UCSD-AML1 (cell line): Measurements from ENCODE around the gene C8G.

ENCODE experiments used
- DNase-seq: peaks from one replicate; lab custom pipeline; 2025; ENCODE audit not compliant: unreplicated experiment; lab: John Stamatoyannopoulos, UW

The C8G gene

GRCh38 chr9:136964833-136965422, 19.9 kb downstream of the C8G start:
- DNase-seq = no peak

DNA sequence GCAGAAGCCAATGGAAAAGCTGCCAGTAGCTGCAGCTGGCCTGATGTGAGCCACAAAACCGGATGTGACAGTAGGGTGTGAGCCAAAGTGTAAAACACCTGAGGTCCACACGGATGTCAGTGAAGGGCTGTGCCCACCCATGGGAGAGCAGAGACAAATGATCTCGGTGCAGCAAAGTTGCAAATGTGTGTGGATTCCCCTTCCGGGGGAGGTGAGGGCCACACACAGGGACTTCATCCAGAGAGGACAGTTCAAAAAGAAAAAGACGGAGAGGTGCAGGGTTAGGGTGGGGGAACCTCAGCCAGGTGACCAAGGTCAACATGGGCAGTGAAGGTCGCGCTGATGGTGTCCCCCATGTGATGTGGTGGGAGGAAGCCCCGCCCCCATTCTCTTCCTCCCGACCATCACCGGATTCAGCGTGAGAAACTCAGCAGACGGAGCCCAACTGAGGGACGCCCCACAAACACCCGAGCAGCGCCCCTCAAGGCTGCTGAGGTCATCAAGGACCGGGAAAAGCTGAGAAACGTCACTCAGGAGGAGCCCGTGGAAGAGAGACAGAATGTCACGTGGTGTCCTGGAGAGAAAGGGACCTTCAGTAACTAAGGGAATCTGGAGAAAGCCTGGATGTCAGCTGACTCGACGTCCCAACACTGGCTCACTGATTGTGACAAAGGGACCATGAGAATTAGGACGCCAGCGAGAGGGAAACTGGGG, 20.9 kb downstream of the C8G start:
- DNase-seq = no peak

DNA sequence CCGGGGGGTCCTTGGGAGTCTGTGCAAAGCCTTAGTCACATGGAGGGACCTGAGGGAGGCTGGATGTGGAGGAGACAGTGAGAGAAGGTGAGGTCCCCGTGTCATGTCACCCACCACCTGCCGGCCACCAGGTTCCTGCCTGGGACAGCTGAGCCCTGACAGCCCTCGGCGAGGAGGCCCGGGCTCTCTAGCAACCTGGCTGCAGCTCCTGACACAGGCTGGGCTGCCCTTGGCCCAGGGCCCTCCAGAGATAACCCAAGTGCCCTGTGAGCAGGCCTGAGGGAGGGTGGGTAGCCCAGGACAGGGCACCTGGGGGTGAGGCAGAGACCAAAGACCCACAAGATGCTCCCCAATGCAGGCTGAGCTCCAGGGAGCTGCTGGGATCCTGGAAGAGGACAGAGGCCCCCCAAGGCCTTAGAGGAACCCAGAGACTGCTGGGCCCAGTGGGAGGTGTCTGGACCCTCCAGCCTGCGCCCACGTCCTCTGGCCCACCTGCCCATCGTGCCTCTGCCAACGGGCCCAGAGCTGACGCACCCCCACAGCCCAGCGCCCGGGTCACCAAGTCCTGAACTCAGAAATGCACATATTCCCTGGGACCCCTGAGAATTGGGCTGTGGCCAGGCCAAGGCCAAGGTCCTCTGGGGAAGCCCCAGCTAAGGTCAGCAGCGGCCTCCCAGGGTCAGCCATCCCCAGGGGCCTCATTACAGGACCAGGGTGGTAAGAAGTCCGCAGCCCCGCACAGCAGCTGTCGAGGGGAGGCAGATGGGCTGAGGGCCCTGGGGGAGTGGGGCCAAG, 23.5 kb downstream of the C8G start:
- no peak for DNase-seq

GRCh38 chr9:136969150-136969549, 24.1 kb downstream of the C8G start:
- no peak for DNase-seq

DNA sequence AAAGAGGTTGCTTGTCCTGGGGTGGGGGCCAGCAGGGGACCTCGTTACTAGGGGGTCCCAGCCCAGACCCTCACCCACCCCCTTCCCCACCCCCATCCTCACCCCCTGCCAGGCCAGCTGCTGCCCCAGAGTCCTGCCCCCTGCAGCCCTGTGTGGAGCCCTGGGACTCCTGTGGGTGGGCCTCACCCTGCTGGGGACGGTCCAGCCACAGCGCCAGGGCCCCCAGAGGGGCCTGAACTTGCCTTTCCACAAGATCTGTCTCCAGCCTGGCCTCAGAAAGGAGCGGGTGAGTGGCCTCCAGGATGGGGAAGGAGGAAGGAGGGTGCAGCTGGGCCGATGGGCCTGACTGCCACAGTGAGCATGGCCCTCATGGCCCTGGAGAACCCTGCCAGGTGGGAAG, 24.7 kb downstream of the C8G start:
- DNase-seq = no peak

- DNase-seq = no peak
Observed at GRCh38 chr9:136970361-136970760, 25.3 kb downstream of the C8G start.

- DNase-seq = no peak
Observed at GRCh38 chr9:136971746-136972145, 26.7 kb downstream of the C8G start.

- no peak for DNase-seq
Observed at GRCh38 chr9:136972335-136972734, 27.3 kb downstream of the C8G start.

DNA sequence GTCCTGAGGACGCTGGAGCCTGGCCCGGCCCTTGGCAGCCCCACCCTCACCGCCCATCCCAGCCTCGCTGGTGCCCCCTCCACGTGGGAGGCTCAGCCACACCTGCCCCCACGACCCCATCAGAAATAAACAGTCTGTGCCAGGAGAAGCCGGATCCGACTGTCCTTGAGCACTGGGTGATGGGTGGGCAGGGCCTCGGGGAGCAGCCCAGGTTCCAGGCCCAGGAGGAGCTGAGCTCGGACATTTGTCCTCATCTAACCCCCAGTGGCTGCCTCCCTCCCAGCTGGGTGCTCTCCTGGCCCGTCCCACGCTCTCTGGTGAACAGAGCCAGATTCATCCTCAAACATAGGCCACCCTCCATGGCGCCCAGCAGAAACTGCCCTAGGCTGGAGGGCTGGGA, 27.7 kb downstream of the C8G start:
- no peak for DNase-seq

- DNase-seq = no peak
Observed at GRCh38 chr9:136973618-136974617, 28.9 kb downstream of the C8G start.

GRCh38 chr9:136974817-136975535, 29.9 kb downstream of the C8G start:
- no peak for DNase-seq

GRCh38 chr9:136975644-136976043, 30.6 kb downstream of the C8G start:
- DNase-seq = peak; percentile 64

DNA sequence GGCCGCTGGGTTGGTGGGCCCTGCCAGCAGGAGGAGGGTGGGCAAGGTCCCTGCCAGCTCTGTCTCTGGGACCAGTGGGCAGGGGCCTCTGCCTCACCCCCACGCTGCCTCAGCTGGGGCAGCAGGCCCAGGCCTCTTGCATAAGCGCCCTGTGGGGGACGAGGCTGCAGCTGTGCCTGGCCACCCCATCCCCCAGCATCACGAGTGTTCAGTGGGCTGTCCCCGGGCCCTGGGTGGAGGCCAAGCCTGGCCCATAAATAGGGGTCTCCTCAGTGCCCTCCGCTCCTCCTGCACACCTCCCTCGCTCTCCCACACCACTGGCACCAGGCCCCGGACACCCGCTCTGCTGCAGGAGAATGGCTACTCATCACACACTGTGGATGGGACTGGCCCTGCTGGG, 32.2 kb downstream of the C8G start, which contains the start of gene PTGDS:
PTGDS (plus strand) TSS at position 282 of the 400 bp plus-strand sequence; CDS start at position 357, 75 bp downstream.
- no peak for DNase-seq

DNA sequence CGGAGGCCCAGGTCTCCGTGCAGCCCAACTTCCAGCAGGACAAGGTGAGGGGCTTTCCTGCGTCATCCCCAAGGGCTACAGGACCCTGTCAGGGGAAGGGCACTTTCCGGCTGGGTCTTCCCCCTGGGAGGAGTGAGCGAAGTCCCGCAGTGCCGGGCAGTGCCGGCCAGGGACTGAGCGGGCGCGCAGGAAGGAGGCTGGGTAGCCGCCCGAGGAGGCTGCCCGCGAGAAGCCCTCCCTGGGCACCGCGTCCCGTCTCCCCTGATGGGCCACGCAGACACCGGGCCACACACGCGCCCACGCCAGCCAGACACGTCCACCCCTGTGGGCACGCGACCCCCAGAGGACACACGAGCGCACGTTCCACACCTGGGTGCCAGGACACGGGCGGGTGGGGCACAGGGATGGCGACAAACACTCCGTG, 32.6 kb downstream of the C8G start:
- DNase-seq = no peak

DNA sequence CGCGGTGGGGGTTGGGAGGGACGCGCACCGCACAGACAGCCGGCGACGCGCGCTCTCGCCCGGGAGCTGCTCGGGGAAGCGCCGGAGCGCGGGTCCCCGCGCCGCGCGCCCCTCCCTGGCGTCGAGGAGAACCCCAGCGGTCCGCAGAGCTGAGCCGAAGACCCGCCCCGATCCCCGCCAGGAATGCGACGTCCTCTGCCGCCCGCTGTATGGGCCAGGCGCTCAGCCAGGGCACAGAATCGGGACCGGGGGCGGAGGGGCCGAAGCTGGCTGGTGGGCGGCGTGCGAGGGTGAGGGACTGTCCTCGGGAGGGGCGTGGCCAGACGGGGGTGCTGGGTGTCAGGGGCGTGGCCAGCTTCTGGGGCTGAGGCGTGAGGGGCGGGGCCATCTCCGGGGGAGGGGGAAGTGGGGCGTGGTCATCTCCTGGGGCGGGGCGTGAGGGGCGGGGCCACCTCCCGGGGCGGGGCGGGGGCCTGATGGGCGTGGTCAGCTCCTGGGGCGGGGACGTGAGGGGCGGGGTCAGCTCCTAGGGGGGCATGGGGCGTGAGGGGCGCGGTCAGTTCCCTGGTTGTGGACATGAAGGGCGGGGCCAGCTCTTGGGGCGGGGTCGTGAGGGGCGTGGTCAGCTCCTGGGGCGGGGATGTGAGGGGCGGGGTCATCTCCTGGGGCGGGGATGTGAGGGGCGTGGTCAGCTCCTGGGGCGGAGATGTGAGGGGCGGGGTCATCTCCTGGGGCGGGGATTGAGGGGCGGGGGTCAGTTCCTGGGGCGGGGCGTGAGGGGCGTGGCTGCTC, 33.2 kb downstream of the C8G start:
- no peak for DNase-seq

DNA sequence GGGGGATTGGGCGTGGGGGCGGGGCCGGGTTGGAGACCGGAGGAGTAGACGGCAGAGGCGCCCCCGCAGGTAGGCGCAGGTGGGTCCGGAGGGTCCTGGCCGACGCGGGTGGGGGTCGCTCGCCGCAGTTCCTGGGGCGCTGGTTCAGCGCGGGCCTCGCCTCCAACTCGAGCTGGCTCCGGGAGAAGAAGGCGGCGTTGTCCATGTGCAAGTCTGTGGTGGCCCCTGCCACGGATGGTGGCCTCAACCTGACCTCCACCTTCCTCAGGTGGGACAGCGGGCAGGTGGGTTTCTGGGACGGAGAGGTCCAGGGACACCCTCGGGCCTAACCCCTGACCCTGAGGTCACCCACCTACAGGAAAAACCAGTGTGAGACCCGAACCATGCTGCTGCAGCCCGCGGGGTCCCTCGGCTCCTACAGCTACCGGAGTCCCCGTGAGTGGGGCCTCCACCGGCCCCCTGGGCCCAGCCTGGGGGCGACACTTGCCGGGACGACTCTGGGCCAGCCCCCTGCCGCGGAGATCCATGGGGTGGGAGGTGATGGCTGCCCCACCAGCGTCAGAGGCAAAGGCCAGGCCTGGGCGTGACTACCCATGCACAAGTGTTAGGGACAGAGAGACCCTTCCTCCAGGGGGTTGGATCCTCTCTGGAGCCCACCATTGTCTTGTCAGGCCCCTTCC, 34.0 kb downstream of the C8G start:
- DNase-seq = no peak

GRCh38 chr9:136979769-136980587, 34.9 kb downstream of the C8G start:
- no peak for DNase-seq
